Measurements from ENCODE around the gene PLCB3.

DNA sequence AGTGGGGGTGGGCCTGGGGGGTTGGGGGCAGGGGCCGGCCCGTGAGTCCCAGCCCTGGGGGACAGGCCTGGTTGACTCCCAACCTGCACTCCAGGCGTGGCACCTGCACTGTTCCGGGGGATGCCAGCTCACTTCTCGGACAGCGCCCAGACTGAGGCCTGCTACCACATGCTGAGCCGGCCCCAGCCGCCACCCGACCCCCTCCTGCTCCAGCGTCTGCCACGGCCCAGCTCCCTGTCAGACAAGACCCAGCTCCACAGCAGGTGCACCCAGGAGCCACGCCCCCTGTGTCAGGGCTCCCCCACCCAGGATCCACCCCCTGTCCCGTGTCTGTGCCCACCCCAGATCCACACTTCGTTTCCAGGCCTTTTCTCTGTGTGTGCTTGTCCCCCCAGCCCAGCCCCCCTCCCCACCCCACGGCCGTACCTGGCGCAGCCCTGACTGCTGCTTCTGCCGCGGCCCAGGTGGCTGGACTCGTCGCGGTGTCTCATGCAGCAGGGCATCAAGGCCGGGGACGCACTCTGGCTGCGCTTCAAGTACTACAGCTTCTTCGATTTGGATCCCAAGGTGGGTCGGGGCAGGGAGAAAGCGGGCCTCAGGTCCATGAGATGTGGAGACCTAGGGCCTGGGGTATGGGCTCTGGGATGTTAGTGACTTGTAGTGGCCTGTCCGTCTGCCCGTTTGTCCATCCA lies 40.0 kb upstream of the PLCB3 start:
- TF ChIP-seq, protein P1, sequence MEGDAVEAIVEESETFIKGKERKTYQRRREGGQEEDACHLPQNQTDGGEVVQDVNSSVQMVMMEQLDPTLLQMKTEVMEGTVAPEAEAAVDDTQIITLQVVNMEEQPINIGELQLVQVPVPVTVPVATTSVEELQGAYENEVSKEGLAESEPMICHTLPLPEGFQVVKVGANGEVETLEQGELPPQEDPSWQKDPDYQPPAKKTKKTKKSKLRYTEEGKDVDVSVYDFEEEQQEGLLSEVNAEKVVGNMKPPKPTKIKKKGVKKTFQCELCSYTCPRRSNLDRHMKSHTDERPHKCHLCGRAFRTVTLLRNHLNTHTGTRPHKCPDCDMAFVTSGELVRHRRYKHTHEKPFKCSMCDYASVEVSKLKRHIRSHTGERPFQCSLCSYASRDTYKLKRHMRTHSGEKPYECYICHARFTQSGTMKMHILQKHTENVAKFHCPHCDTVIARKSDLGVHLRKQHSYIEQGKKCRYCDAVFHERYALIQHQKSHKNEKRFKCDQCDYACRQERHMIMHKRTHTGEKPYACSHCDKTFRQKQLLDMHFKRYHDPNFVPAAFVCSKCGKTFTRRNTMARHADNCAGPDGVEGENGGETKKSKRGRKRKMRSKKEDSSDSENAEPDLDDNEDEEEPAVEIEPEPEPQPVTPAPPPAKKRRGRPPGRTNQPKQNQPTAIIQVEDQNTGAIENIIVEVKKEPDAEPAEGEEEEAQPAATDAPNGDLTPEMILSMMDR (IDR thresholded peaks at IDR 0.05), result no peak
- TF ChIP-seq POLR2A (IDR thresholded peaks at IDR 0.05) (no peak), POLR2AphosphoS5 (IDR thresholded peaks at IDR 0.05) (no peak), EP300 (IDR thresholded peaks at IDR 0.05; ENCODE audit: low read depth) (no peak)
